Loucy (cell line): Measurements from ENCODE around the gene PKDREJ.
A peak's percentile ranks its signal among the peaks of the same experiment; 100 is the strongest.

Experiments
- H2AFZ ChIP-seq: fragments of 200-600 bp; sonication (generic); 2 replicates; pipeline ENCODE4 v1.6.0; 2016; ENCODE audit warnings: antibody characterized with exemption, mild to moderate bottlenecking, low read length, moderate library complexity
- H3F3A ChIP-seq: fragments of 200-600 bp; 2 replicates; pipeline ENCODE4 v1.6.0; 2016; ENCODE audit warnings: antibody characterized with exemption, low read depth, mild to moderate bottlenecking
- H3K27me3 ChIP-seq: fragments of 200-600 bp; sonication (generic); 2 replicates; pipeline ENCODE4 v1.6.1; 2014; ENCODE audit warnings: low read length, mild to moderate bottlenecking; ENCODE audit not compliant: insufficient read depth, poor library complexity, severe bottlenecking
- H3K36me3 ChIP-seq: fragments of 200-600 bp; sonication (generic); 2 replicates; pipeline ENCODE4 v1.6.1; 2016; ENCODE audit warnings: low read length; ENCODE audit not compliant: insufficient read depth
- H3K4me1 ChIP-seq: fragments of 200-600 bp; sonication (generic); 2 replicates; pipeline ENCODE4 v1.5.1; 2014; ENCODE audit warnings: low read length, mild to moderate bottlenecking; ENCODE audit not compliant: insufficient read depth, poor library complexity, severe bottlenecking
- H3K4me2 ChIP-seq: fragments of 200-600 bp; sonication (generic); 2 replicates; pipeline ENCODE4 v1.6.0; 2014; ENCODE audit warnings: antibody characterized with exemption, low read length, low read depth, mild to moderate bottlenecking; ENCODE audit not compliant: poor library complexity, severe bottlenecking
- H3K4me3 ChIP-seq: fragments of 200-600 bp; sonication (generic); 2 replicates; pipeline ENCODE4 v1.5.1; 2014; ENCODE audit warnings: low read length, mild to moderate bottlenecking, mixed read lengths; ENCODE audit not compliant: poor library complexity, severe bottlenecking
- H3K79me2 ChIP-seq: fragments of 200-600 bp; sonication (generic); 2 replicates; pipeline ENCODE4 v1.6.1; 2014; ENCODE audit warnings: low read length; ENCODE audit not compliant: insufficient read depth
- H3K9ac ChIP-seq: fragments of 200-600 bp; sonication (generic); 2 replicates; pipeline ENCODE4 v1.6.0; 2014; ENCODE audit warnings: mild to moderate bottlenecking, low read depth, low read length, moderate library complexity; ENCODE audit not compliant: poor library complexity, severe bottlenecking
- H3K9me2 ChIP-seq: fragments of 200-600 bp; sonication (generic); replicated peaks from 2 replicates; pipeline ENCODE4 v1.6.1; 2016; ENCODE audit warnings: low read depth, low read length, mixed read lengths
- H3K9me3 ChIP-seq: fragments of 200-600 bp; sonication (generic); 2 replicates; pipeline ENCODE4 v1.6.1; 2014; ENCODE audit warnings: mild to moderate bottlenecking, antibody characterized with exemption, low read length, low read depth; ENCODE audit not compliant: insufficient read depth
- H4K20me1 ChIP-seq: fragments of 200-600 bp; sonication (generic); 2 replicates; pipeline ENCODE4 v1.6.0; 2014; ENCODE audit warnings: antibody characterized with exemption, low read length, mild to moderate bottlenecking; ENCODE audit not compliant: insufficient read depth, poor library complexity, severe bottlenecking
- CTCF ChIP-seq: fragments of 200-600 bp; sonication (generic); conservative IDR thresholded peaks from 2 replicates; pipeline ENCODE4 v1.5.1; 2014; ENCODE audit warnings: mild to moderate bottlenecking, antibody characterized with exemption, low read length
- EZH2phosphoT487 ChIP-seq: fragments of 200-600 bp; IDR thresholded peaks from 2 replicates; pipeline ENCODE4 v1.6.1; 2018; ENCODE audit warnings: antibody characterized with exemption, mild to moderate bottlenecking, moderate library complexity, borderline replicate concordance

PKDREJ gene

DNA sequence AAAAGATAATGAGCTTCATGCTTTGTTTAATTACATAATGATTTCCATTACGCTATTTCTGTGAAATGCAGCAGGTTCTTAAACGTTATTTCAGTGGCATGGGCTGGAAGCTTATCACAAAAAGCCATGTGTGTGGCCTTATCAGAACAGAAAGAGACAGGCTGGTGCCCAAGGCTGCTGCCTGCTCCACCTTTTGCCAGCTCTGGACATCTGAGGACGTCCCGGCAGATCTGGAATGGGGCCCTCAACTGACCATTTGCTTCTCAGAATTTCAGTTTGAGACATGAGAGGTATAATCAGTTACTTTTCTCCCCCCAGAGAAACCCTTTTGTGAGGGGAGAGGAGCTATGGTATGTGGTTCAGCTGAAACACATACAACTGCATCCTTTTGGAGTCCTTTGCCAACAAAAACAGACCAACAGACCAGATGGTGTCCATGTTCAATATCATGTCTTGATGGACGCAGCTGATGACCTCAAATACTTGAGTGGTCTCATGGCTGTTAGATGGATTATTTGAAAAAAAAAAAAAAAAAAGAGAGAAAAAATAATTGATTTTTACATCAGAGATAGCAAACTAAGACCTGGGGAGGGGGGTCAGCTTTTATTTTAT is 21.6 kb downstream of the PKDREJ start:
- Histone ChIP-seq H3K79me2 (peaks cover 41% of the 10 kb centered on the region; the same call in 1 of the 2 replicates), H3K27me3 (no peaks in the 10 kb centered on the region), H3K4me2 (peak overlapping the region; percentile 63), H3K9me2 (no peaks in the 10 kb centered on the region), H3K9ac (peak overlapping the region; percentile 72), H3K4me1 (peaks cover 82% of the 10 kb centered on the region), H3F3A (peaks cover 16% of the 10 kb centered on the region), H4K20me1 (no peaks in the 10 kb centered on the region), H3K9me3 (no peaks in the 10 kb centered on the region), H2AFZ (no peak overlapping the region), H3K36me3 (peaks cover 5% of the 10 kb centered on the region; the same call in 1 of the 2 replicates), H3K4me3 (no peak overlapping the region)
- no peak for TF ChIP-seq CTCF
- no peak for TF ChIP-seq EZH2phosphoT487

DNA sequence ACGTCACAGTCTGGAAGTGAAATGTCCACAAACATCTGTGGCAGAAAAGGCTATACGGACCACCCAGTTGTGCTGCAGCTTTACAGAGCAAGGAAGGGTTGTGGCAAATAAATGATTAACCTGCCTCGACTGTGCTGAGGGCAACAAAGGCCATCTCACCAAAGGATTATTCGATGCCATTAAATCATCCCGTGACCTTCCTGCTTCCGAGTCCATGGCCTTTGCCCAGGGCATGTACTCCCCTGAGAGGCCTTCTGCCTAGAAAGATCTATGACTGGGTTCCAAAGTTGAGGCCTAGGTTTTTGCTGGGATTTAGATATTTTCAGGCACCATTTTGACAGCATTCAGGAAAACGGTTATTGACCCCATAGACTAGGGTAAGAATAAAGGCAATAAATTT is 22.2 kb downstream of the PKDREJ start:
- Histone ChIP-seq H3K9me2 (no peaks in the 10 kb centered on the region), H3K9ac (peak overlapping the region; percentile 72), H3F3A (peaks cover 16% of the 10 kb centered on the region), H3K36me3 (peaks cover 9% of the 10 kb centered on the region; the same call in 1 of the 2 replicates), H3K27me3 (no peaks in the 10 kb centered on the region), H3K4me1 (peaks cover 78% of the 10 kb centered on the region), H4K20me1 (no peaks in the 10 kb centered on the region), H3K9me3 (no peaks in the 10 kb centered on the region), H3K4me3 (no peak overlapping the region), H3K79me2 (peaks cover 35% of the 10 kb centered on the region; the same call in 1 of the 2 replicates), H2AFZ (no peak overlapping the region), H3K4me2 (peak overlapping the region; percentile 63)
- TF ChIP-seq EZH2phosphoT487: no peak
- no peak for TF ChIP-seq CTCF

DNA sequence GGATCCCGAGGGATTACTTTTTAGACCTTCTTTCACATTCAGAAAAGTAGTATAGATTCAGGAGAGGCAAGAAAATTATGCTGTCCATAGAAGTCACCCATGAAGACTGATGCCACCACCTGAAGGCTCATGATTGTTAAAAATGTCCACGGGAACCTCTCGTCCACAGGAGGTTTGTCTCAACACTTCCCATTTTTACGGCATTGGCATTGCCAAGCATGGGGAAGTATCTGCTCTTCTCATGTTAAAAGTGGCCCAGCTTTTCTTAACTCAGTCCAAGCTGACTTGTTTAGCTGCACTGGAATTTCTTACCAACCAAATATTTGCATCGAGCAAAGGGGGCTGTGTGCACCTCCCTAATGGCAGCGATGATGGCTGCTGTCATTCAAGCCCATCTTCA is 22.6 kb downstream of the PKDREJ start:
- Histone ChIP-seq H3K9ac (peak overlapping the region; percentile 72), H3K4me3 (peak overlapping the region; percentile 44), H4K20me1 (no peaks in the 10 kb centered on the region), H3K79me2 (peaks cover 31% of the 10 kb centered on the region; the same call in 1 of the 2 replicates), H3K27me3 (no peaks in the 10 kb centered on the region), H3K36me3 (peaks cover 11% of the 10 kb centered on the region; the same call in 1 of the 2 replicates), H3K9me2 (no peaks in the 10 kb centered on the region), H3K4me1 (peaks cover 74% of the 10 kb centered on the region), H2AFZ (no peak overlapping the region), H3K9me3 (no peaks in the 10 kb centered on the region), H3F3A (peaks cover 16% of the 10 kb centered on the region), H3K4me2 (peak overlapping the region; percentile 63)
- no peak for TF ChIP-seq EZH2phosphoT487
- no peak for TF ChIP-seq CTCF
